Cardiac fibroblast (primary cell): ENCODE results near the gene FCHSD2.
A peak's percentile ranks its signal among the peaks of the same experiment; 100 is the strongest.

ENCODE experiments used
- DNase-seq, 2 donors: peaks; one replicate each; pipeline versions ENCODE4 v3.0.0 to v3.0.0-alpha.2; 2010; ENCODE audit warnings: low read depth in 2 of 2
- H3K4me3 ChIP-seq, 2 donors: replicated peaks in 1 of 2; 1 replicate in 1 of 2; 2 replicates in 1 of 2; pipeline ENCODE4 v1.5.1; 2011; ENCODE audit warnings: low read depth in 2 of 2, low read length in 2 of 2, mild to moderate bottlenecking in 2 of 2, moderate library complexity in 1 of 2
- CTCF ChIP-seq: IDR thresholded peaks from one replicate; pipeline ENCODE4 v1.5.1; 2011; ENCODE audit warnings: low read depth, mild to moderate bottlenecking, low read length, inconsistent platforms

FCHSD2 gene

GRCh38 chr11:72974487-72975205 is 167.5 kb downstream of the FCHSD2 start:
- peak in 1 of 2 donors; percentile 38 for DNase-seq
- TF ChIP-seq CTCF: no peak
- no peak overlapping the region for H3K4me3 ChIP-seq

GRCh38 chr11:72972496-72973128 is 169.5 kb downstream of the FCHSD2 start:
- H3K4me3 ChIP-seq: no peak overlapping the region
- TF ChIP-seq CTCF: no peak
- DNase-seq: peak; percentile 65 to 66

- H3K4me3 ChIP-seq: no peak overlapping the region
- no peak for TF ChIP-seq CTCF
- DNase-seq: no peak
Measured at GRCh38 chr11:72971192-72971967, 170.7 kb downstream of the FCHSD2 start.

GRCh38 chr11:72970557-72971118 is 171.5 kb downstream of the FCHSD2 start:
- H3K4me3 ChIP-seq: no peak overlapping the region
- no peak for TF ChIP-seq CTCF
- no peak for DNase-seq

GRCh38 chr11:72969894-72970335 is 172.2 kb downstream of the FCHSD2 start:
- no peak for TF ChIP-seq CTCF
- peak; percentile 49 to 88 for DNase-seq
- no peak overlapping the region for H3K4me3 ChIP-seq

- no peak for TF ChIP-seq CTCF
- H3K4me3 ChIP-seq: no peak overlapping the region
- DNase-seq: no peak
Measured at GRCh38 chr11:72968390-72968789, 173.7 kb downstream of the FCHSD2 start.
